ENCODE measurements around the gene CEL.

DNA sequence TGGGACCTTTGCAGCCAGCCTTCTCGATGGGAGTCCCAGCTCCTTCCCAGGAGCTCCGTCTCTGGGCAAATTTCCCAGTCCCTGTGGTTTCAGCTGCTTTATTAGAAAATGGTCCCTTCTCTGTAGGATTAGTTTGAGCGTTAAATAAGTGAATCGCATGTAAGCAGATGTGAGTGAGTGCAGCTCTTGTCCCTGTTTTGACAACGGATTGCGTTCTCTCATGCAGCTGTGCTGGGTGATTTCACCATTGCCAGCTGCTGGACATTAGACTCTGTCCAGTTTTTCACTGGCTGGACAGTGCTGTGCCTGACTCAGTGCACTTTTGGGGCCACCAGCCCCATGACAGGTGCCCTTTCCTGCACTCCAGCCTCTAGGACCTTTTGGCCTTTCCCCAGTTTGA, 11.6 kb upstream of the CEL start:
- no peak for TF ChIP-seq ZNF530 (tag by site-specific recombination; IDR thresholded peaks at IDR 0.05; ENCODE audit: low read depth)
- TF ChIP-seq ZNF501 (tag by site-specific recombination; IDR thresholded peaks at IDR 0.05): no peak
- TF ChIP-seq, protein P1, sequence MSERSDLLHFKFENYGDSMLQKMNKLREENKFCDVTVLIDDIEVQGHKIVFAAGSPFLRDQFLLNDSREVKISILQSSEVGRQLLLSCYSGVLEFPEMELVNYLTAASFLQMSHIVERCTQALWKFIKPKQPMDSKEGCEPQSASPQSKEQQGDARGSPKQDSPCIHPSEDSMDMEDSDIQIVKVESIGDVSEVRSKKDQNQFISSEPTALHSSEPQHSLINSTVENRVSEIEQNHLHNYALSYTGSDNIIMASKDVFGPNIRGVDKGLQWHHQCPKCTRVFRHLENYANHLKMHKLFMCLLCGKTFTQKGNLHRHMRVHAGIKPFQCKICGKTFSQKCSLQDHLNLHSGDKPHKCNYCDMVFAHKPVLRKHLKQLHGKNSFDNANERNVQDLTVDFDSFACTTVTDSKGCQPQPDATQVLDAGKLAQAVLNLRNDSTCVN (tag by site-specific recombination; optimal IDR thresholded peaks at IDR 0.05): no peak
- TF ChIP-seq ZNF121 (tag by site-specific recombination; IDR thresholded peaks at IDR 0.05): no peak
- no peak for TF ChIP-seq TCF7L2 (IDR thresholded peaks at IDR 0.05; ENCODE audit: borderline replicate concordance, low read depth, low read length)
- TF ChIP-seq, protein P2, sequence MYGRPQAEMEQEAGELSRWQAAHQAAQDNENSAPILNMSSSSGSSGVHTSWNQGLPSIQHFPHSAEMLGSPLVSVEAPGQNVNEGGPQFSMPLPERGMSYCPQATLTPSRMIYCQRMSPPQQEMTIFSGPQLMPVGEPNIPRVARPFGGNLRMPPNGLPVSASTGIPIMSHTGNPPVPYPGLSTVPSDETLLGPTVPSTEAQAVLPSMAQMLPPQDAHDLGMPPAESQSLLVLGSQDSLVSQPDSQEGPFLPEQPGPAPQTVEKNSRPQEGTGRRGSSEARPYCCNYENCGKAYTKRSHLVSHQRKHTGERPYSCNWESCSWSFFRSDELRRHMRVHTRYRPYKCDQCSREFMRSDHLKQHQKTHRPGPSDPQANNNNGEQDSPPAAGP (tag by site-specific recombination; IDR thresholded peaks at IDR 0.05): no peak
- TF ChIP-seq, protein P3, sequence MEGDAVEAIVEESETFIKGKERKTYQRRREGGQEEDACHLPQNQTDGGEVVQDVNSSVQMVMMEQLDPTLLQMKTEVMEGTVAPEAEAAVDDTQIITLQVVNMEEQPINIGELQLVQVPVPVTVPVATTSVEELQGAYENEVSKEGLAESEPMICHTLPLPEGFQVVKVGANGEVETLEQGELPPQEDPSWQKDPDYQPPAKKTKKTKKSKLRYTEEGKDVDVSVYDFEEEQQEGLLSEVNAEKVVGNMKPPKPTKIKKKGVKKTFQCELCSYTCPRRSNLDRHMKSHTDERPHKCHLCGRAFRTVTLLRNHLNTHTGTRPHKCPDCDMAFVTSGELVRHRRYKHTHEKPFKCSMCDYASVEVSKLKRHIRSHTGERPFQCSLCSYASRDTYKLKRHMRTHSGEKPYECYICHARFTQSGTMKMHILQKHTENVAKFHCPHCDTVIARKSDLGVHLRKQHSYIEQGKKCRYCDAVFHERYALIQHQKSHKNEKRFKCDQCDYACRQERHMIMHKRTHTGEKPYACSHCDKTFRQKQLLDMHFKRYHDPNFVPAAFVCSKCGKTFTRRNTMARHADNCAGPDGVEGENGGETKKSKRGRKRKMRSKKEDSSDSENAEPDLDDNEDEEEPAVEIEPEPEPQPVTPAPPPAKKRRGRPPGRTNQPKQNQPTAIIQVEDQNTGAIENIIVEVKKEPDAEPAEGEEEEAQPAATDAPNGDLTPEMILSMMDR (tag by site-specific recombination; IDR thresholded peaks at IDR 0.05): no peak
- TF ChIP-seq ZNF639 (tag by site-specific recombination; IDR thresholded peaks at IDR 0.05): no peak
- TF ChIP-seq ZNF335 (tag by site-specific recombination; conservative IDR thresholded peaks at IDR 0.05): no peak
- no peak for TF ChIP-seq ZNF221 (tag by site-specific recombination; IDR thresholded peaks at IDR 0.05; ENCODE audit: borderline replicate concordance)
- TF ChIP-seq ZFP37 (tag by site-specific recombination; IDR thresholded peaks at IDR 0.05): no peak
- no peak for TF ChIP-seq KLF16 (tag by site-specific recombination; IDR thresholded peaks at IDR 0.05)
- TF ChIP-seq, protein P4, sequence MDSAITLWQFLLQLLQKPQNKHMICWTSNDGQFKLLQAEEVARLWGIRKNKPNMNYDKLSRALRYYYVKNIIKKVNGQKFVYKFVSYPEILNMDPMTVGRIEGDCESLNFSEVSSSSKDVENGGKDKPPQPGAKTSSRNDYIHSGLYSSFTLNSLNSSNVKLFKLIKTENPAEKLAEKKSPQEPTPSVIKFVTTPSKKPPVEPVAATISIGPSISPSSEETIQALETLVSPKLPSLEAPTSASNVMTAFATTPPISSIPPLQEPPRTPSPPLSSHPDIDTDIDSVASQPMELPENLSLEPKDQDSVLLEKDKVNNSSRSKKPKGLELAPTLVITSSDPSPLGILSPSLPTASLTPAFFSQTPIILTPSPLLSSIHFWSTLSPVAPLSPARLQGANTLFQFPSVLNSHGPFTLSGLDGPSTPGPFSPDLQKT (IDR thresholded peaks at IDR 0.05; ENCODE audit: borderline replicate concordance, low read depth, low read length): no peak

All from HEK293 (cell line).